HepG2 (cell line): Measurements from ENCODE around the gene DNAJB12. TPM values are rescaled to one million over a fixed set of nuclear protein-coding genes. Genes with fewer than 3 reads are reported as not detected.

Experiments
- HIVEP1 ChIP-seq: sonication (generic); formaldehyde crosslinking; IDR thresholded peaks from 2 replicates; pipeline ENCODE4 v1.4.0; 2020; ENCODE audit warnings: mild to moderate bottlenecking, missing genetic modification reagents
- KMT2B ChIP-seq: IDR thresholded peaks from 2 replicates; pipeline ENCODE4 v1.6.1; 2016; ENCODE audit warnings: missing genetic modification reagents, missing compliant biosample characterization
- YEATS2 ChIP-seq: sonication (generic); formaldehyde crosslinking; IDR thresholded peaks from 2 replicates; pipeline ENCODE4 v1.4.0; 2020; ENCODE audit warnings: missing genetic modification reagents, borderline replicate concordance
- ZFP36 ChIP-seq: fragments of 150-350 bp; IDR thresholded peaks from 2 replicates; pipeline ENCODE4 v1.6.1; 2018; ENCODE audit warnings: borderline replicate concordance, low read length, low read depth; ENCODE audit not compliant: partially characterized antibody
- polyA plus RNA-seq, 8 experiments: library from polyadenylated mRNA; depleted of rRNA in 3 of 8; stranded (reverse) in 7 of 8; unstranded in 1 of 8; fragments of >200 nt; fragmentation: Illumina TruSeq in 4 of 8; extraction: Trizol in 4 of 8; gene quantifications; 2 replicates each; pipeline versions ENCODE4 v1.2.1 to v1.2.3, GENCODE V29; 2011 to 2016; ENCODE audit warnings: low read depth in 4 of 8, missing spikeins in 1 of 8, mixed read lengths in 1 of 8; ENCODE audit not compliant: insufficient read depth in 1 of 8
- total RNA-seq, 5 experiments: library from RNA; depleted of rRNA; stranded (reverse); fragments of >200 nt; fragmentation: Illumina TruSeq; extraction: Trizol; gene quantifications; 2 replicates each; pipeline ENCODE4 v1.2.3, GENCODE V29; 2016; ENCODE audit warnings: low read depth in 1 of 5
- TF ChIP-seq, protein P1 (sequence below): sonication (generic); formaldehyde crosslinking; IDR thresholded peaks from 2 replicates; pipeline ENCODE4 v1.8.0; 2022; ENCODE audit warnings: missing genetic modification reagents, mild to moderate bottlenecking, borderline replicate concordance
- TF ChIP-seq, protein P2 (sequence below): sonication (generic); formaldehyde crosslinking; IDR thresholded peaks from 2 replicates; pipeline ENCODE4 v1.5.0; 2020; ENCODE audit warnings: mild to moderate bottlenecking, missing genetic modification reagents
- TF ChIP-seq, protein P3 (sequence below): sonication (generic); formaldehyde crosslinking; IDR thresholded peaks from 2 replicates; pipeline ENCODE4 v1.5.1; 2020; ENCODE audit warnings: mild to moderate bottlenecking, missing genetic modification reagents
- TF ChIP-seq, protein P4 (sequence below): sonication (generic); formaldehyde crosslinking; IDR thresholded peaks from 2 replicates; pipeline ENCODE4 v1.9.0; 2022; ENCODE audit warnings: missing genetic modification reagents, mild to moderate bottlenecking, borderline replicate concordance
- TF ChIP-seq, protein P5 (sequence below): sonication (generic); formaldehyde crosslinking; IDR thresholded peaks from 2 replicates; pipeline ENCODE4 v1.5.0; 2020; ENCODE audit warnings: mild to moderate bottlenecking, missing genetic modification reagents, borderline replicate concordance
- TF ChIP-seq, protein P6 (sequence below): sonication (generic); formaldehyde crosslinking; IDR thresholded peaks from 2 replicates; pipeline ENCODE4 v1.8.0; 2022; ENCODE audit warnings: missing genetic modification reagents, mild to moderate bottlenecking, inconsistent platforms, borderline replicate concordance

DNAJB12 gene
- total and polyA plus RNA-seq, 2 of the 13 experiments (the other 11 are each of a cell fraction or from before 2014, with no cell fraction given): 10.8 to 18.2 TPM

DNA sequence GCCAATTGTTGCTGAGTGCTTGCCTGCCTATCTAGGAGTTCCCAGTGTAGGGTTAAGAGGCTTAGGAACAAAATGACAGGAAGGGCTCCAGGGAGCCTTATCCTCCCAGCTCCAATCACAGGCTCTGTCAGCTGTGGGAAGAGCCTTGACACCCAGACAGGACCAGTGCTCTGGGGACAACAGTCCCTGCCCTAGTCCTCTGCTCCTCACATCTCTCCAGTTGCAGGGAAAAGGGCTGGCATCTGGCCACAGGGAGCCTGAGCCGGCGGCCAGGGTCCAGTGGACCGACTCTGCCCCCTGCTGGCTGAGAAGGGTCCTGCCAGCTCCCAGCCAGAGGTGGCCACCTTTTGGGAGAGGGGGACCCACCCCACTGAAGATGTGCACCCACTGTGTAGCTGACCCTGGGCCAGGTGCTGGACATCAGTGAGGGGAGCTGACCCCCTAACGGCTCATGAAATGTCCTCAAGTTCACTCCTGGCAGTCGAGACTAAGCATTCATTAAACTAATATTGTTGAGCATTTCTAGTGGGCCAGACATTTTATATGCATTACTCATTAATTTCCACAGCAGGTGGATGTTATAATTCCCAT, 17.6 kb downstream of the DNAJB12 start (continued):
- TF ChIP-seq, protein P1, sequence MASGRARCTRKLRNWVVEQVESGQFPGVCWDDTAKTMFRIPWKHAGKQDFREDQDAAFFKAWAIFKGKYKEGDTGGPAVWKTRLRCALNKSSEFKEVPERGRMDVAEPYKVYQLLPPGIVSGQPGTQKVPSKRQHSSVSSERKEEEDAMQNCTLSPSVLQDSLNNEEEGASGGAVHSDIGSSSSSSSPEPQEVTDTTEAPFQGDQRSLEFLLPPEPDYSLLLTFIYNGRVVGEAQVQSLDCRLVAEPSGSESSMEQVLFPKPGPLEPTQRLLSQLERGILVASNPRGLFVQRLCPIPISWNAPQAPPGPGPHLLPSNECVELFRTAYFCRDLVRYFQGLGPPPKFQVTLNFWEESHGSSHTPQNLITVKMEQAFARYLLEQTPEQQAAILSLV: no peak
- TF ChIP-seq, protein P2, sequence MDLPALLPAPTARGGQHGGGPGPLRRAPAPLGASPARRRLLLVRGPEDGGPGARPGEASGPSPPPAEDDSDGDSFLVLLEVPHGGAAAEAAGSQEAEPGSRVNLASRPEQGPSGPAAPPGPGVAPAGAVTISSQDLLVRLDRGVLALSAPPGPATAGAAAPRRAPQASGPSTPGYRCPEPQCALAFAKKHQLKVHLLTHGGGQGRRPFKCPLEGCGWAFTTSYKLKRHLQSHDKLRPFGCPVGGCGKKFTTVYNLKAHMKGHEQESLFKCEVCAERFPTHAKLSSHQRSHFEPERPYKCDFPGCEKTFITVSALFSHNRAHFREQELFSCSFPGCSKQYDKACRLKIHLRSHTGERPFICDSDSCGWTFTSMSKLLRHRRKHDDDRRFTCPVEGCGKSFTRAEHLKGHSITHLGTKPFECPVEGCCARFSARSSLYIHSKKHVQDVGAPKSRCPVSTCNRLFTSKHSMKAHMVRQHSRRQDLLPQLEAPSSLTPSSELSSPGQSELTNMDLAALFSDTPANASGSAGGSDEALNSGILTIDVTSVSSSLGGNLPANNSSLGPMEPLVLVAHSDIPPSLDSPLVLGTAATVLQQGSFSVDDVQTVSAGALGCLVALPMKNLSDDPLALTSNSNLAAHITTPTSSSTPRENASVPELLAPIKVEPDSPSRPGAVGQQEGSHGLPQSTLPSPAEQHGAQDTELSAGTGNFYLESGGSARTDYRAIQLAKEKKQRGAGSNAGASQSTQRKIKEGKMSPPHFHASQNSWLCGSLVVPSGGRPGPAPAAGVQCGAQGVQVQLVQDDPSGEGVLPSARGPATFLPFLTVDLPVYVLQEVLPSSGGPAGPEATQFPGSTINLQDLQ (CRISPR knock-in tag): no peak
- TF ChIP-seq, protein P3, sequence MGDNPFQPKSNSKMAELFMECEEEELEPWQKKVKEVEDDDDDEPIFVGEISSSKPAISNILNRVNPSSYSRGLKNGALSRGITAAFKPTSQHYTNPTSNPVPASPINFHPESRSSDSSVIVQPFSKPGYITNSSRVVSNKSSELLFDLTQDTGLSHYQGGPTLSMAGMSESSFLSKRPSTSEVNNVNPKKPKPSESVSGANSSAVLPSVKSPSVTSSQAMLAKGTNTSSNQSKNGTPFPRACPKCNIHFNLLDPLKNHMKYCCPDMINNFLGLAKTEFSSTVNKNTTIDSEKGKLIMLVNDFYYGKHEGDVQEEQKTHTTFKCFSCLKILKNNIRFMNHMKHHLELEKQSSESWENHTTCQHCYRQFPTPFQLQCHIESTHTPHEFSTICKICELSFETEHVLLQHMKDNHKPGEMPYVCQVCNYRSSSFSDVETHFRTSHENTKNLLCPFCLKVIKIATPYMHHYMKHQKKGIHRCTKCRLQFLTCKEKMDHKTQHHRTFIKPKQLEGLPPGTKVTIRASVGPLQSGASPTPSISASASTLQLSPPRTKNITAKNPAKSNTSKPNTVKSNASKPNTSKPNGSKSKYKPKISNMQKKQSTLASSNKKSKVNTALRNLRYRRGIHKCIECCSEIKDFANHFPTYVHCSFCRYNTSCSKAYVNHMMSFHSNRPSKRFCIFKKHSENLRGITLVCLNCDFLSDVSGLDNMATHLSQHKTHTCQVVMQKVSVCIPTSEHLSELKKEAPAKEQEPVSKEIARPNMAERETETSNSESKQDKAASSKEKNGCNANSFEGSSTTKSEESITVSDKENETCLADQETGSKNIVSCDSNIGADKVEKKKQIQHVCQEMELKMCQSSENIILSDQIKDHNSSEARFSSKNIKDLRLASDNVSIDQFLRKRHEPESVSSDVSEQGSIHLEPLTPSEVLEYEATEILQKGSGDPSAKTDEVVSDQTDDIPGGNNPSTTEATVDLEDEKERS (CRISPR knock-in tag): no peak
- TF ChIP-seq HIVEP1 (CRISPR knock-in tag) (0 out of 2 replicates have a peak, but pooled peaks have one; percentile 22), ZFP36 (no peak), KMT2B (CRISPR knock-in tag) (no peak), YEATS2 (CRISPR knock-in tag) (peak; percentile 42; the same call in 1 of the 2 replicates)
- TF ChIP-seq, protein P4, sequence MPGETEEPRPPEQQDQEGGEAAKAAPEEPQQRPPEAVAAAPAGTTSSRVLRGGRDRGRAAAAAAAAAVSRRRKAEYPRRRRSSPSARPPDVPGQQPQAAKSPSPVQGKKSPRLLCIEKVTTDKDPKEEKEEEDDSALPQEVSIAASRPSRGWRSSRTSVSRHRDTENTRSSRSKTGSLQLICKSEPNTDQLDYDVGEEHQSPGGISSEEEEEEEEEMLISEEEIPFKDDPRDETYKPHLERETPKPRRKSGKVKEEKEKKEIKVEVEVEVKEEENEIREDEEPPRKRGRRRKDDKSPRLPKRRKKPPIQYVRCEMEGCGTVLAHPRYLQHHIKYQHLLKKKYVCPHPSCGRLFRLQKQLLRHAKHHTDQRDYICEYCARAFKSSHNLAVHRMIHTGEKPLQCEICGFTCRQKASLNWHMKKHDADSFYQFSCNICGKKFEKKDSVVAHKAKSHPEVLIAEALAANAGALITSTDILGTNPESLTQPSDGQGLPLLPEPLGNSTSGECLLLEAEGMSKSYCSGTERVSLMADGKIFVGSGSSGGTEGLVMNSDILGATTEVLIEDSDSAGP (CRISPR knock-in tag): peak; percentile 48; the same call in 1 of the 2 replicates
- TF ChIP-seq, protein P5, sequence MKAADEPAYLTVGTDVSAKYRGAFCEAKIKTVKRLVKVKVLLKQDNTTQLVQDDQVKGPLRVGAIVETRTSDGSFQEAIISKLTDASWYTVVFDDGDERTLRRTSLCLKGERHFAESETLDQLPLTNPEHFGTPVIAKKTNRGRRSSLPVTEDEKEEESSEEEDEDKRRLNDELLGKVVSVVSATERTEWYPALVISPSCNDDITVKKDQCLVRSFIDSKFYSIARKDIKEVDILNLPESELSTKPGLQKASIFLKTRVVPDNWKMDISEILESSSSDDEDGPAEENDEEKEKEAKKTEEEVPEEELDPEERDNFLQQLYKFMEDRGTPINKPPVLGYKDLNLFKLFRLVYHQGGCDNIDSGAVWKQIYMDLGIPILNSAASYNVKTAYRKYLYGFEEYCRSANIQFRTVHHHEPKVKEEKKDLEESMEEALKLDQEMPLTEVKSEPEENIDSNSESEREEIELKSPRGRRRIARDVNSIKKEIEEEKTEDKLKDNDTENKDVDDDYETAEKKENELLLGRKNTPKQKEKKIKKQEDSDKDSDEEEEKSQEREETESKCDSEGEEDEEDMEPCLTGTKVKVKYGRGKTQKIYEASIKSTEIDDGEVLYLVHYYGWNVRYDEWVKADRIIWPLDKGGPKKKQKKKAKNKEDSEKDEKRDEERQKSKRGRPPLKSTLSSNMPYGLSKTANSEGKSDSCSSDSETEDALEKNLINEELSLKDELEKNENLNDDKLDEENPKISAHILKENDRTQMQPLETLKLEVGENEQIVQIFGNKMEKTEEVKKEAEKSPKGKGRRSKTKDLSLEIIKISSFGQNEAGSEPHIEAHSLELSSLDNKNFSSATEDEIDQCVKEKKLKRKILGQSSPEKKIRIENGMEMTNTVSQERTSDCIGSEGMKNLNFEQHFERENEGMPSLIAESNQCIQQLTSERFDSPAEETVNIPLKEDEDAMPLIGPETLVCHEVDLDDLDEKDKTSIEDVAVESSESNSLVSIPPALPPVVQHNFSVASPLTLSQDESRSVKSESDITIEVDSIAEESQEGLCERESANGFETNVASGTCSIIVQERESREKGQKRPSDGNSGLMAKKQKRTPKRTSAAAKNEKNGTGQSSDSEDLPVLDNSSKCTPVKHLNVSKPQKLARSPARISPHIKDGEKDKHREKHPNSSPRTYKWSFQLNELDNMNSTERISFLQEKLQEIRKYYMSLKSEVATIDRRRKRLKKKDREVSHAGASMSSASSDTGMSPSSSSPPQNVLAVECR (CRISPR knock-in tag): peak; percentile 41; the same call in 1 of the 2 replicates
- TF ChIP-seq, protein P6, sequence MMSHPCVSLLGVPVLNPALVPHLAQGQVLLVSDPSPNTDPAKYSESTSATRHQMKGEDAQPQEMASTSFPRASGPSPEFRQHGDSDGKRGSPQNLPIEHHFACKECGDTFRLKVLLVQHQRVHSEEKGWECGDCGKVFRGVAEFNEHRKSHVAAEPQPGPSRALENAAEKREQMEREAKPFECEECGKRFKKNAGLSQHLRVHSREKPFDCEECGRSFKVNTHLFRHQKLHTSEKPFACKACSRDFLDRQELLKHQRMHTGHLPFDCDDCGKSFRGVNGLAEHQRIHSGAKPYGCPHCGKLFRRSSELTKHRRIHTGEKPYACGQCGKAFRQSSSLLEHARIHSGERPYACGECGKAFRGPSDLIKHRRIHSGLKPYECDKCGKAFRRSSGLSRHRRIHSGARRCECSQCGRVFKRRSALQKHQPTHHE (CRISPR knock-in tag): no peak
